HG03469 (cell line): Measurements from ENCODE around the gene HEBP1.

Experiments
- ATAC-seq: cut with Tn5 transposase; IDR thresholded peaks from one replicate; pipeline ENCODE4 v1.9.1; 2021; ENCODE audit warnings: mild to moderate bottlenecking, moderate library complexity, moderate number of reproducible peaks; ENCODE audit not compliant: unreplicated experiment

Gene HEBP1

GRCh38 chr12:13024531-13024916 lies 24.5 kb upstream of the HEBP1 start:
- ATAC-seq, result no peak

- ATAC-seq, result no peak
These were observed 23.9 kb upstream of the HEBP1 start for GRCh38 chr12:13023811-13024530.

- ATAC-seq, result no peak
These were observed 22.8 kb upstream of the HEBP1 start for GRCh38 chr12:13022851-13023271.

- ATAC-seq, result no peak
These were observed 11.0 kb upstream of the HEBP1 start for GRCh38 chr12:13011098-13011497.

- no peak for ATAC-seq
These were observed 8.8 kb upstream of the HEBP1 start for GRCh38 chr12:13008741-13009380.

- ATAC-seq, result no peak
These were observed 7.6 kb upstream of the HEBP1 start for GRCh38 chr12:13007496-13008233.

GRCh38 chr12:13005649-13006048 lies 5.6 kb upstream of the HEBP1 start:
- ATAC-seq, result no peak

- ATAC-seq, result no peak
These were observed 4.9 kb upstream of the HEBP1 start for GRCh38 chr12:13004986-13005385.

- ATAC-seq, result no peak
These were observed 4.3 kb upstream of the HEBP1 start for GRCh38 chr12:13004361-13004760.

- no peak for ATAC-seq
These were observed 2.4 kb upstream of the HEBP1 start for GRCh38 chr12:13002301-13003097.

- ATAC-seq, result no peak
These were observed 1.6 kb upstream of the HEBP1 start for GRCh38 chr12:13001775-13002040.

- no peak for ATAC-seq
These were observed 1.1 kb upstream of the HEBP1 start for GRCh38 chr12:13000925-13001774.

- no peak for ATAC-seq
These were observed 505 bp upstream of the HEBP1 start for GRCh38 chr12:13000616-13000924.

- no peak for ATAC-seq
These were observed 650 bp downstream of the HEBP1 start for GRCh38 chr12:12999271-12999958.

GRCh38 chr12:12998248-12998647 lies 1.8 kb downstream of the HEBP1 start:
- ATAC-seq, result no peak

- no peak for ATAC-seq
These were observed 2.3 kb downstream of the HEBP1 start for GRCh38 chr12:12997734-12998133.

GRCh38 chr12:12997156-12997555 lies 2.9 kb downstream of the HEBP1 start:
- ATAC-seq, result no peak

GRCh38 chr12:12996209-12996608 lies 3.9 kb downstream of the HEBP1 start:
- ATAC-seq, result no peak

- no peak for ATAC-seq
These were observed 5.0 kb downstream of the HEBP1 start for GRCh38 chr12:12995088-12995487.

GRCh38 chr12:12993367-12993766 lies 6.7 kb downstream of the HEBP1 start:
- ATAC-seq, result no peak
